OCI-LY3 (cell line): ENCODE results near the gene DTX4.

Experiments
- H2AFZ ChIP-seq: fragments of 200-600, 300-600 bp; shearing (Covaris generic); 2 replicates; pipeline ENCODE4 v1.6.0; 2014; ENCODE audit warnings: antibody characterized with exemption, low read depth, low read length
- H3K27ac ChIP-seq: fragments of 200-600, 300-600 bp; sonication (generic); 2 replicates; pipeline ENCODE4 v1.5.1; 2014; ENCODE audit warnings: mild to moderate bottlenecking, low read length, moderate library complexity, mixed read lengths
- H3K27me3 ChIP-seq: fragments of 200-600, 300-600 bp; sonication (generic); 2 replicates; pipeline ENCODE4 v1.6.1; 2014; ENCODE audit warnings: low read depth, low read length, mixed read lengths
- H3K36me3 ChIP-seq: fragments of 200-600, 300-600 bp; sonication (generic); replicated peaks from 2 replicates; pipeline ENCODE3; 2014; ENCODE audit warnings: low read depth, low read length, mixed read lengths
- H3K4me1 ChIP-seq: fragments of 300-600, 200-600 bp; sonication (generic); 2 replicates; pipeline ENCODE4 v1.6.1; 2014; ENCODE audit warnings: low read length, mixed read lengths
- H3K4me2 ChIP-seq: fragments of 200-600, 300-600 bp; sonication (generic); 2 replicates; pipeline ENCODE4 v1.6.1; 2014; ENCODE audit warnings: low read length, mixed read lengths
- H3K4me3 ChIP-seq: fragments of 300-600, 200-600 bp; sonication (generic); 2 replicates; pipeline ENCODE4 v1.5.1; 2014; ENCODE audit warnings: antibody characterized with exemption, mild to moderate bottlenecking, low read length, moderate library complexity
- H3K79me2 ChIP-seq: fragments of 300-600, 200-600 bp; shearing (Covaris generic); 2 replicates; pipeline ENCODE4 v1.6.1; 2014; ENCODE audit warnings: mild to moderate bottlenecking, low read length, mixed read lengths
- H3K9ac ChIP-seq: fragments of 300-600, 200-600 bp; shearing (Covaris generic); 2 replicates; pipeline ENCODE4 v1.6.0; 2014; ENCODE audit warnings: mild to moderate bottlenecking, low read length, moderate library complexity
- H3K9me3 ChIP-seq: fragments of 200-600, 300-600 bp; shearing (Covaris generic); 2 replicates; pipeline ENCODE4 v1.6.1; 2014; ENCODE audit warnings: low read length, mixed read lengths; ENCODE audit not compliant: insufficient read depth
- H4K20me1 ChIP-seq: fragments of 200-600, 300-600 bp; sonication (generic); 2 replicates; pipeline ENCODE4 v1.6.1; 2016; ENCODE audit warnings: low read length, mixed read lengths; ENCODE audit not compliant: insufficient read depth
- CTCF ChIP-seq: fragments of 200-600, 300-600 bp; sonication (generic); IDR thresholded peaks from 2 replicates; pipeline ENCODE4 v1.5.1; 2014; ENCODE audit warnings: antibody characterized with exemption, low read length, low read depth
- EZH2phosphoT487 ChIP-seq: fragments of 200-600 bp; shearing (Covaris generic); IDR thresholded peaks from 2 replicates; pipeline ENCODE4 v1.6.1; 2018; ENCODE audit warnings: antibody characterized with exemption, mixed run types, low read depth

DTX4 gene

GRCh38 chr11:59255281-59255680 is 83.3 kb downstream of the DTX4 start:
- H3K4me1 ChIP-seq = peaks cover 14% of the 10 kb centered on the region
- no peak overlapping the region for H3K27ac ChIP-seq

More at GRCh38 chr11:59255281-59255680, 83.3 kb downstream of the DTX4 start:
- no peaks in the 10 kb centered on the region for H3K79me2 ChIP-seq
- no peaks in the 10 kb centered on the region for H3K27me3 ChIP-seq
- H3K36me3 ChIP-seq = no peaks in the 10 kb centered on the region
- TF ChIP-seq EZH2phosphoT487 (no peak), CTCF (no peak)
- no peaks in the 10 kb centered on the region for H4K20me1 ChIP-seq
- H2AFZ ChIP-seq = no peak overlapping the region
- no peaks in the 10 kb centered on the region for H3K9me3 ChIP-seq
- H3K9ac ChIP-seq = no peak overlapping the region
- H3K4me3 ChIP-seq = no peak overlapping the region
- H3K4me2 ChIP-seq = no peak overlapping the region
